GM19099 (cell line): ENCODE data around the gene USP24.

Experiments used
- POLR2A ChIP-seq: IDR thresholded peaks from 3 replicates; pipeline ENCODE4 v1.6.1; 2011; ENCODE audit warnings: low read depth; ENCODE audit not compliant: insufficient read length; ENCODE audit errors: extremely low read depth

Gene USP24

GRCh38 chr1:55127827-55128343 lies 87.3 kb downstream of the USP24 start:
- no peak for TF ChIP-seq POLR2A

- no peak for TF ChIP-seq POLR2A
Observed at GRCh38 chr1:55124470-55124869, 90.7 kb downstream of the USP24 start.

DNA sequence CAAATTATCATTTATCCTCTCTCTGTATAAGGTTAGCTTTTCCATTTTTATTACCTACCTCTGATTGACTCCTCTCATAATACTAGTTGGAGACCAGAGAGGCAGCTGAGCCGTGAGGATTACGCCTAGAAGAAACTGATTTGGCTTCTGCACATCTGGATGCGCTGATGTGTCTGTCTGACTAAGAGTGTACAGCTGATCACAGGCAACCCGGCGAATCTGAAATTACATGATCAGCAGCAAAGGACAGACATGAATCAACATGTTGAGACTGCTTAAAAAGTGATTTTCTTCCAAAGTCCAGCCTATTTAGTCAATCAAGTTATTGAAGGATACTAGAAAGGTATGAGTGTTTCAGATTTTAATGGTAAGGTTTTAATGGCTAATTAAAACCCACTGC lies 94.6 kb downstream of the USP24 start:
- no peak for TF ChIP-seq POLR2A

- TF ChIP-seq POLR2A: no peak
Observed at GRCh38 chr1:55118651-55119329, 96.4 kb downstream of the USP24 start.

DNA sequence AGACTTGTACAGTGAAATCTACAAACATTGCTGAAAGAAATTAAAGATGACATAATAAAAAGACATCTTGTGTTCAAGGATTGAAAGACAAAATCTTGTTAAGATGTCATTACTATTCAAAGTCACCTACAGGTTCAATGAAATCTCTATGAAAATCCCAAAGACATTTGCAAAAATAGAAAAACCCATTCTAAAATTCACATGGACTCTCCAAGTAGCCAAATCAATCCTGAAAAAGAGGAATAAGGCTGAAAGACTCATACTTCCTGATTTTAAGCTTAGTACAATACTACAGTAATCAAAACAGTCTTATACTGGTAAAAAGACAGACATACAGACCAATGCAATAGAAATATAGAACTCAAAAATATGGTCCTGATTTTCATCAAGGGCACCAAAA lies 97.2 kb downstream of the USP24 start:
- no peak for TF ChIP-seq POLR2A

DNA sequence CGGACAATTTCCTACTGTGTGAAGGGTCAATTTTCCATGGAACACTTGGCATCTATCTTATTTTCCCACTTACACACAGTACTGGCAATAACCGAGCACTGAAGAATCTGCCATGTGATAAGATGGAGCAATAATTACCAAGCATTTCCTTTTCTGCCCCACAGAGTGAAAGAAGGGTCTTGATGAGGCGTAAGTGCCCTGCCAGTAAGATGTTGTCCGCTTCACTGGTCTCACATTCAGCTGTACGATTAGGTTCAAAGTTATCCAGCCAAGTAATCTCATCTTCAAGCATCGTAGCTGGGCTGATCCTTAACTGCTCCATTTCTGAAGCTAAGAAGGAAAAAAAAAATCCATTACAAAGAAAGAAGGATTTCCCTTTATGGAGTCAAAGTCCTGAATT lies 108.1 kb downstream of the USP24 start:
- TF ChIP-seq POLR2A: no peak

- TF ChIP-seq POLR2A: no peak
Observed at GRCh38 chr1:55103891-55104290, 111.3 kb downstream of the USP24 start.

DNA sequence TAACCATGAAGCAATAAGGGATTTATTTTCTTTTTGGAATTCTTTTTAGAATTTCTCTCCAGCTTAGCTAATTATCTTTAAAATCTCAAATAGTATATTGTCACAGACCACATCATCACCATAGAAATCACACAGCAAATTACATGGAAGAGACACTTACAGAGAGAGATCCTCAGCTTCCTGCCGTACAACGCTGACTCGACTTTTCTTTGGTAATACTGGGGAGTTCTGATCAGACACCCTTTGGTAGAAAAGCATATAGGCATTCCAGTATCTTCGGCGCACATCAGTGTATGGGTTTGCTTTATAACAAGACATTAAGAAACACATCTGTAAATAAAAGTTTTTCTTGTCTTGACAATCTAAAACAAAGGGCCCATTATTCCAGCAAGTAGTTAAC lies 120.1 kb downstream of the USP24 start:
- TF ChIP-seq POLR2A: no peak

DNA sequence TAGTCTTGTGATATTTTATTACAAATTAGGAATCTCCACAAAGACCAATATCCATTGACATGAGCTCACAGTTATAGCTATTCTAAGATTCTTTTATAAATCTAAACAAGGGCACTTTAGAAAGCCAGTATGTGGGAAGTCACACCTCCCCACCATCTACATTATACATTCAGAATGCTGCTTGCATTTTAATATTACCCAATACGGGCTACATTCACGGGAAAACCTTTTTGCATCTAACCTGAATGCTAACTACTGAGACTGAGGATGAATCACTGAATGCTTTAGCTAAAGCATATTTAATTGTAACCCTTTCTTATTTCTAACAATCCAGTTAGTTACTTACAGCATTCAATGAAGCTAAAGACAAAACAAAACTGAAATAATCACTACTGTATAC lies 122.7 kb downstream of the USP24 start:
- no peak for TF ChIP-seq POLR2A

DNA sequence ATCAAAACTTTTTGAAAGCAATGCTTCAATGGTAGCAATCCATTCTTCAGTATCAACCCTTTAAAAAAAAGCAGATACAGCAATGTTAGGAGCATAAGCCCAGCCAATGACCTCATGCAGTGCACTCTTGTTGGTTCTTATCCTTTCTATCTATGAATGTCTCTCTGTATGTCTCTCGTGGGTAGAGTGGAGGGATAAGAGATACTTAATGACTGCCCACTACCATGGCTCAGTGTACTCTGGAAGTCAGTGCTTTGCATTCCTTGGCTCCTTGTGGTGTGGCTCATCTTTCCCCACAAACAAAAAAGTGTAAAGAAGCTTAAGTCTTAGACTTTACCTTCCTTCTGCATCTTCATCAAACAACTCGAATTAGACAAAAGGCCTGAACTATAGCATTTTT lies 125.5 kb downstream of the USP24 start:
- no peak for TF ChIP-seq POLR2A

DNA sequence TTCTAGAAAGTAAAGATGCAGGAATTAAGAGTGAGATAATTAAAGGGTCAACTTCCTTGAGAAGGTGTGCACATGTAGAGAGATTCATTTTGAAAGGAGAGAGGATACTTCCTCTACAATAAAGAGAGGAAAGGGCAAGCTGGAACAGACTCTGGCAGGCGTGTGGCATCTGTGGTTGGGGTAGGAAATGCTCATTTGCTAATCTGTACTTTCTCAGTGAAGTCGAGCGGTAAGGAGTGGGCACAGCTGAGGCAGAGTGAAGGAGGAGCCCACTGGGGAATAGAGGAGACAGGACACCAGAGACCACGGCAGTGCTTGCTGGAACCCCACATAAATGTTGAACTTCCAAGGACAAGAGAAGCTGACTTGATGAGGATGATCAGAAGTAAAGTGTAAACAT lies 126.8 kb downstream of the USP24 start:
- TF ChIP-seq POLR2A: no peak

DNA sequence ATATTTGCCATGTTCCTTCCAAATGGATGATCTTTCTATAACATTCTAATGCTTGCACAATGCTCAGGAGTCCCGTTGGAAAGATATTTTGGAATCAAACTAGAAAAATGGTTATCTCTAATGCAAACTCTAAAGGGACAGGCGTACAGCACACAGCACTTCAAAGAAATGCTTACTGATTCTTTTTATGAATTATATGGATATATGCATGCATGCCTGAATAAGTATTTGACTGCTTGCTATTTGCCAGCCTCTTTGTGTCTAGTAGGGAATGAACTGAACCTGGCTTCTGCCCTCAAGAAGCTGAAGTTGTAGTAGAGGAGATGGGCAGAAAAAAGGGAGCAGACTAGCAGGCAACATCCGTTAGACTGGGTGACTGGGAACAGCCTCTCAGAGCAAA lies 127.7 kb downstream of the USP24 start:
- no peak for TF ChIP-seq POLR2A

- no peak for TF ChIP-seq POLR2A
Observed at GRCh38 chr1:55084257-55084656, 130.9 kb downstream of the USP24 start.

GRCh38 chr1:55081905-55082296 lies 133.3 kb downstream of the USP24 start:
- TF ChIP-seq POLR2A: no peak

- TF ChIP-seq POLR2A: no peak
Observed at GRCh38 chr1:55081188-55081904, 133.8 kb downstream of the USP24 start.

DNA sequence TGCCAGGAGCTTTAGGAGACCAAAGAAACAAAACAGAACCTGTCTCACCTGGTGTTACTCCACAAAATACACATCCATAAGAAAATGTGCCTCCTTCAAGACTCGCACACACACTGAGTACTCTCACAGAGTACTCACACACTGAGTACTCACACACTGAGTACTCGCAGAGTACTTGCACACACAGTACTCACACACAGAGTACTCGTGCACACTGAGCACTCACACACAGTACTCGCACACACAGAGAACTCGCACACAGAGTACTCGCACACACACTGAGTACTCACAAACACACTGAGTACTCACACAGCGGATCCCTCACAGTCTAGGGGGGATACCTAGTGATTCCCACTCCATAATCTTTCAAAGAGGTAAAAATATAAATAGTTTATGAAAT lies 135.5 kb downstream of the USP24 start:
- TF ChIP-seq POLR2A: no peak
